DOHH2 (cell line): ENCODE data around the gene ADTRP.

Source experiments
- H3F3A ChIP-seq: fragments of 200-600 bp; sonication (generic), shearing (Covaris generic); 2 replicates; pipeline ENCODE4 v1.6.0; 2016; ENCODE audit warnings: antibody characterized with exemption, mild to moderate bottlenecking; ENCODE audit not compliant: control insufficient read depth, insufficient read depth
- H3K27ac ChIP-seq: fragments of 200-600 bp; sonication (generic); 2 replicates; pipeline ENCODE4 v1.5.1; 2014; ENCODE audit warnings: low read depth, mild to moderate bottlenecking, low read length, moderate library complexity
- H3K27me3 ChIP-seq: fragments of 200-600 bp; sonication (generic); 2 replicates; pipeline ENCODE4 v1.6.1; 2014; ENCODE audit warnings: mild to moderate bottlenecking, low read length, mixed read lengths; ENCODE audit not compliant: control insufficient read depth
- H3K36me3 ChIP-seq: fragments of 200-600 bp; sonication (generic); 2 replicates; pipeline ENCODE4 v1.6.1; 2014; ENCODE audit warnings: mild to moderate bottlenecking, low read length, moderate library complexity, mixed read lengths; ENCODE audit not compliant: control insufficient read depth
- H3K4me1 ChIP-seq: fragments of 200-600 bp; sonication (generic); 2 replicates; pipeline ENCODE4 v1.6.1; 2014; ENCODE audit warnings: mild to moderate bottlenecking, low read length, mixed read lengths; ENCODE audit not compliant: control insufficient read depth
- H3K4me2 ChIP-seq: fragments of 200-600 bp; sonication (generic); 2 replicates; pipeline ENCODE4 v1.6.0; 2014; ENCODE audit warnings: mild to moderate bottlenecking, low read length, moderate library complexity
- H3K4me3 ChIP-seq: fragments of 200-600 bp; sonication (generic); 2 replicates; pipeline ENCODE4 v1.5.1; 2014; ENCODE audit warnings: mild to moderate bottlenecking, low read length, mixed read lengths
- H3K79me2 ChIP-seq: fragments of 200-600 bp; sonication (generic); 2 replicates; pipeline ENCODE4 v1.6.1; 2014; ENCODE audit warnings: mild to moderate bottlenecking, low read length, mixed read lengths; ENCODE audit not compliant: control insufficient read depth
- H3K9me2 ChIP-seq: fragments of 200-600 bp; sonication (generic); replicated peaks from 2 replicates; pipeline ENCODE4 v1.6.1; 2014; ENCODE audit warnings: mild to moderate bottlenecking, low read length, mixed read lengths; ENCODE audit not compliant: control insufficient read depth
- H3K9me3 ChIP-seq: fragments of 200-600 bp; sonication (generic); 2 replicates; pipeline ENCODE4 v1.6.1; 2014; ENCODE audit warnings: antibody characterized with exemption, low read length, mixed read lengths; ENCODE audit not compliant: control insufficient read depth, insufficient read depth
- H4K20me1 ChIP-seq: fragments of 200-600 bp; sonication (generic); 2 replicates; pipeline ENCODE4 v1.6.0; 2014; ENCODE audit warnings: low read depth, mild to moderate bottlenecking, antibody characterized with exemption, low read length, moderate library complexity; ENCODE audit not compliant: control insufficient read depth, insufficient read depth
- CTCF ChIP-seq: fragments of 200-600 bp; sonication (generic); IDR thresholded peaks from one replicate; pipeline ENCODE4 v1.5.1; 2014; ENCODE audit warnings: antibody characterized with exemption, mild to moderate bottlenecking, low read depth, low read length; ENCODE audit not compliant: poor library complexity, severe bottlenecking
- EZH2phosphoT487 ChIP-seq: fragments of 200-600 bp; sonication (generic); IDR thresholded peaks from 2 replicates; pipeline ENCODE4 v1.6.1; 2017; ENCODE audit warnings: borderline replicate concordance, mild to moderate bottlenecking, antibody characterized with exemption, low read length, moderate library complexity, mixed read lengths

The ADTRP gene

GRCh38 chr6:11754625-11755271 is 23.9 kb downstream of the ADTRP start:
- Histone ChIP-seq H3K4me2 (no peak overlapping the region), H3K9me2 (no peaks in the 10 kb centered on the region), H4K20me1 (no peaks in the 10 kb centered on the region), H3F3A (no peaks in the 10 kb centered on the region), H3K4me1 (no peaks in the 10 kb centered on the region), H3K27ac (no peak overlapping the region), H3K79me2 (no peaks in the 10 kb centered on the region), H3K36me3 (no peaks in the 10 kb centered on the region), H3K4me3 (no peak overlapping the region), H3K27me3 (no peaks in the 10 kb centered on the region), H3K9me3 (no peaks in the 10 kb centered on the region)
- TF ChIP-seq EZH2phosphoT487 (no peak), CTCF (no peak)

- no peaks in the 10 kb centered on the region for H3K9me3 ChIP-seq
- no peak overlapping the region for H3K4me3 ChIP-seq
- H3K9me2 ChIP-seq, result no peaks in the 10 kb centered on the region
- H3K27me3 ChIP-seq, result no peaks in the 10 kb centered on the region
- H3K27ac ChIP-seq, result no peak overlapping the region
- H3K4me2 ChIP-seq, result no peak overlapping the region
- H3K79me2 ChIP-seq, result no peaks in the 10 kb centered on the region
- H4K20me1 ChIP-seq, result no peaks in the 10 kb centered on the region
- no peaks in the 10 kb centered on the region for H3K36me3 ChIP-seq
- no peaks in the 10 kb centered on the region for H3F3A ChIP-seq
- no peaks in the 10 kb centered on the region for H3K4me1 ChIP-seq
- TF ChIP-seq CTCF (no peak), EZH2phosphoT487 (no peak)
Measured at GRCh38 chr6:11753798-11754197, 24.8 kb downstream of the ADTRP start.

GRCh38 chr6:11752360-11752759 is 26.2 kb downstream of the ADTRP start:
- no peak overlapping the region for H3K4me2 ChIP-seq
- no peak overlapping the region for H3K27ac ChIP-seq
- no peaks in the 10 kb centered on the region for H3K27me3 ChIP-seq
- H3K79me2 ChIP-seq, result no peaks in the 10 kb centered on the region
- TF ChIP-seq CTCF (no peak), EZH2phosphoT487 (no peak)
- H3F3A ChIP-seq, result no peaks in the 10 kb centered on the region
- H3K9me2 ChIP-seq, result no peaks in the 10 kb centered on the region
- H3K4me3 ChIP-seq, result no peak overlapping the region
- no peaks in the 10 kb centered on the region for H3K36me3 ChIP-seq
- H3K9me3 ChIP-seq, result no peaks in the 10 kb centered on the region
- no peaks in the 10 kb centered on the region for H4K20me1 ChIP-seq
- no peaks in the 10 kb centered on the region for H3K4me1 ChIP-seq
